Activated CD8-positive, alpha-beta memory T cell treated with anti-CD3 and anti-CD28 coated beads, Interleukin-2, amount 50 U/mL, for 4 hours (primary cell): Measurements from ENCODE around the gene MED6.
A peak's percentile ranks its signal among the peaks of the same experiment; 100 is the strongest.

Experiments used
- DNase-seq: peaks from one replicate; pipeline ENCODE4 v3.0.0-alpha.2; 2020

Gene MED6, protein sequence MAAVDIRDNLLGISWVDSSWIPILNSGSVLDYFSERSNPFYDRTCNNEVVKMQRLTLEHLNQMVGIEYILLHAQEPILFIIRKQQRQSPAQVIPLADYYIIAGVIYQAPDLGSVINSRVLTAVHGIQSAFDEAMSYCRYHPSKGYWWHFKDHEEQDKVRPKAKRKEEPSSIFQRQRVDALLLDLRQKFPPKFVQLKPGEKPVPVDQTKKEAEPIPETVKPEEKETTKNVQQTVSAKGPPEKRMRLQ

DNA sequence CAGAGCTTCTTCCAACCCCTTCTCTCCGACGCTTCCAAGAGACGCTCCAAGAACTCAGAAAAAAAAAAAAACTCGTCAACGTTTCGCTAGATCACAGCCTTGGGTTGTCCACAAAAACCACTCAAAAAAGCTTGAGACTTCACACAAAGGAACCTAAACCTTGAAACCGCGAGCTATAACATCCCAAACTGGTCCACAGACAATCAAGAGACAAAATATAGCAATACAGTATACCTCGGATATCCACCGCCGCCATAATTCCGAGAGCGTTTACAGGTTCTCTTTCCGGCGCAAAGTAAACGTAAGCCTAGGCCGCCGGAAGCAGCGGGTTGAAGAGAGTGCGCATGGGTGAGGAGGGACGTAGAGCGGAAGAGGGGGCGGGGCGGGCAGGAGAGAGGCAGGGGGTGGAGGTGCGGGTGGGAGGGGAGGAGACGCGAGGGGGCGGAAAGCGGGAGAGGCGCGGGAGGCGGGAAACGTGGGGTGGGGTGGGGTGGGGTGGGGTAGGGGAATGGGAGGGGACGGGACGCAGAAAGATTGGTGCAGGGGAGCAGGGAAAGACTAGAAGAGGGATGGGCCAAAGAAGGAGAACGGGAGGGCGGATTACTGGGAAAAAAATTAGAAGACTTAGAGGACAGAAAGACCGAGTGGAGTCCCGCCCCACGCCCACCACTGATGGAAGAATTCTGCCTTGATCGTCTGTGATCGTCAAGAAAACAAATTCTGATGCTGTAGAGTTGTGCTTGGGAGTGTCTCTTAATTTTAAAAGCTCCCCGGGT, at the start of gene MED6:
TSS of gene MED6 (minus strand) at position 274 of the 776 bp plus-strand sequence. CDS start at position 256, 18 bp downstream.
- DNase-seq, result peak; percentile 87

- no peak for DNase-seq
These were observed 49.3 kb upstream of the MED6 start for GRCh38 chr14:70649803-70650202.

DNA sequence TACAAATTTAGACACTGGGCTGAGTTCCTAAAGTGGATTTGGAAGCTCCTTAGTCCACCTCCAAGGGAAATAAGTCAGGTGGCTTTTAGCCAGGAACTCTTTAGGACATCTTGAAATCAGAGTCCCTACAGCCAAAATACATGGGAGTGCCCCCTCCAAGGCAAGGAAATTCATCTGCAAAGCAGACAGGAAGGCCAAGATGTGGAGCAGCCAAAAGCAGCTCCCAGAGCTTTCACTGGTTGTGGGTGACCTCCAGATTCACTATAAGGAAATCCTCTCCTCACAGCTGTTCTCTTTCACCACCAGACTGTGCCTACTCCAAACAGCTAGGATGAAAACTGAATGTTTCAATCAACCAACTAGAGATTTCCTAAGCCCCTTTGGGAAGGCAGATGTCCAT, 47.9 kb upstream of the MED6 start:
- DNase-seq, result no peak

- DNase-seq, result no peak
These were observed 46.2 kb upstream of the MED6 start for GRCh38 chr14:70646705-70647104.

DNA sequence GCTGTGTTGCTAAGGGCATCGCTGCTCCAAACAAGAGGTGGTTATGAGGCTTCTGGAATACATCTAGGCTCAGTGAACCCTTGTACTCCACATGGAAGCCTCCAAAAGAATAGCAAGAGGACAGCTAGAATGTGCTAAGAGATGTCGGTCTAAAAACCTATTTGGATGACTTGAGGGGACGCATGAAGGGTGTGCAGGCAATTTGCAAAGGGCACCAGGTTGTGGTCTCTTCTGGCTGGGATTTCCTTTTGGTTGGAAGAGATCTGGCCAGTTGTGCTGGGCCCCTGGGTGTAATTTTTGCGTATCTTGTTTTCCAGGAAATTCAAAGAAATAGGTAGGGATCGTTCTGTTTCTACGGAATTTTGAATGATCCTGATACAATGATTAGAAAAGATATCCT, 45.4 kb upstream of the MED6 start:
- no peak for DNase-seq

DNA sequence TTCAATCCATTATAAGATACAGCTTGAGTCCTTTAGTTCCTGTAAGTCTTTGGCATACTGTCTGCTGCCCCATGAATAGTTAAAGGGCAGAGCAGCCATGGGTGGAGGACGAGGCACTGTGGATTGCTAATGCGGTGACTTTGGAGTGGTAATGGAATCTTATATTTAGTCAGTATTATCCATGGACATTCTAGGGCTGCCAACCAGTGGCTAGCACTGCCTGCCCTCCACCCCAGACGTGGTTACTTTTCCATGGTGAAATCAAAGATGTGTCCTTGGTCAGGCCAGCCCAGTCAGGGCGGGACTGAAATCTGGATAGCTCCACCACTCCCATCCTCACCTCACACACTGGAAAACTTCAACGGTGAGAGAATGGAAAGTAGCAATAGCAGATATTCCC, 43.5 kb upstream of the MED6 start:
- no peak for DNase-seq

GRCh38 chr14:70642303-70643235, 42.1 kb upstream of the MED6 start:
- DNase-seq, result peak; percentile 30

DNA sequence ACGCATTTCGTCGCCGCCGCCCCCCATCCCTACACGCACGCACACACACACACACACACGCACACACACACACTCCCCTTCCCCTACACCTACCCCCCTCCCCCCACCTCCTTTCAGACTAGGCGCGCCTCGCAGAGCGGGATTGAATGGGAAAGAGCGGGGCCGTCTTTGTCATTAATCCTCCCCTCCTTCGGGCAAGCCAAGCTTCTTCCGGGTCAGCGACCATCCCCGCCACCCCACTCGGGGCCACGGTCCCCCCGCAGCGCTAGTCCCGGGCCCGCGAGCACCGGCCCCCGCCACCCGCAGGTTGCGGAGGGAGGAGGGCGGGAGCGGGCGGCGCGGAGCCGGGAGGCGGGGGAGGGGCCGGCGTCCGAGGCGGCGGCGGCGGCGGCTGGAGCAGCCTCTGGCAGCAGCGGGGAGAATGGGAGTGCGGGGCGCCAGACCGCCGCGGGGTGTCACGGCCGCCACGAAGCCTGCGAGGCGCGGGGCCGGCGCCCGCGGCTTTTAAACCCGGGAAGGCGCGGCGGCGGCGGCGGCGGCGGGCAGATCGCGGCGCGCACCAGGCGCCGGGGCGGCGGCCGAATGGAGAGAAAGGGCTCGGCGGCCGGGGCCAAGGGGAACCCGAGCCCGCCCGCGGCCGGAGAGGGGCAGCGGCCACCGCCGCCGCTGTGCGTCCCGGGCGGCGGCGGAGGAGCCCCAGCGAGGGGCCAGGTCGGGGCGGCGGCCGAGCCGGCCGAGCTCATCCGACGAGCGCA, 41.3 kb upstream of the MED6 start, which contains the start of gene TTC9:
TSS of gene TTC9 (plus strand) at position 369 of the 755 bp plus-strand sequence. CDS start at position 583, 214 bp downstream.
- DNase-seq, result peak; percentile 25

- peak; percentile 44 for DNase-seq
These were observed 40.6 kb upstream of the MED6 start for GRCh38 chr14:70640938-70641547.

DNA sequence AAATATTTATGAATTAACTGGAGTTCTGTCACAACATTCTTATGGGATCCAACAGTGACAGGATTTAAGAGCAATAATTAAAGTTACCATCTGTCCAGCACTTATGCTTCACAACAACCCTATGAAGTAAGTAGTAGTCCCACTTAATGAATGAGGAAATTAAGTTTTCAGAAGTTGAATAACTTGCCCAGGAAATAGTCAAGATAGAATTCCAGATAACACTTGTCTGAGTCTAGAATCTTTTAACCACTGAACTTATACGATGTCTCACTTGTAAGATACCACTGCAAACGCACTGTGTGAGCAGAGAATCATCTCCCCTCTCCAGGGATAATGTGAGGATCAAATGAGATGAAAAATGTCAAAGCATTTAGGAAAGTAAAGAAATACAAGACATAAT, 38.0 kb upstream of the MED6 start:
- DNase-seq, result no peak

- no peak for DNase-seq
These were observed 35.6 kb upstream of the MED6 start for GRCh38 chr14:70635971-70636595.

GRCh38 chr14:70631948-70632347, 31.5 kb upstream of the MED6 start:
- DNase-seq, result no peak

GRCh38 chr14:70624972-70625371, 24.5 kb upstream of the MED6 start:
- DNase-seq, result no peak

GRCh38 chr14:70622111-70622712, 21.8 kb upstream of the MED6 start:
- peak; percentile 50 for DNase-seq

DNA sequence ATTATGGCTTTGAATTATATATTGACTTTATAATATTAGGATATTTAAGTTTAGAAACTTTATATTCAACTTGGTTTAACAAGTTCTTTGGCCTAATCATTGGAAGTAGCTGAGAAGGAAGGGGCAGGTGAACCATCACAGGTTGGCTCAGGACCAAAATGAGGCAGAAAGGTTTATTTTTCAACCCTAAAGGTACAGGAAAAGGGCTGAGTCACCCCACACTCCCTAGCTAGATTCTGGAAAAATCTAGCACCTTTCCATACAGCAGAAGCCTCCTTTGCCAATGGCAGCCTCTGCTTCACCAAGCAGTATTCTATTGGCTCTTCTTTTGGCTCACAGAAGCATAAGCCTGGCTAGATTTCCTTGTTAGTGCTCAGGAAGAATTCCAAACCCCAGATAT, 19.3 kb upstream of the MED6 start:
- DNase-seq, result no peak

GRCh38 chr14:70618314-70618713, 17.9 kb upstream of the MED6 start:
- DNase-seq, result no peak

- no peak for DNase-seq
These were observed 16.2 kb upstream of the MED6 start for GRCh38 chr14:70616646-70617045.

DNA sequence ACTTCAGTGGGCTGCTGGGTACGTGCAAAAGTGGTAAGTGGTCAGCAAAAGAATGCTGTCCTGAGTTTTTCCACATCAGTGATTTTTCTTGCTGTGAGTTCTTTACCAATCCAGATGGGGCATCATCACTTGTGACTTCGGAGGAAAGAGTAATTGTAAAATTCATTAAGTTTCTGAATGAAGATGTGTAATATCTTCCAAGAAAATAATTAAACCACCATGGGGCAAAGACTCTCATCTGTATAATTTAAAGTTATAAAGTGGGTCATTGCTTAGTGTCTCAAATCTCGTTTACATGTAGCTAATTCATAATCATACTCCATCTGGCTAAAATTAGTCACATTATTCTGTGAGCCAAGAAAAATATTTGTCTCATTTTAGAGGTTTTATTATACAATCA, 10.8 kb upstream of the MED6 start:
- DNase-seq, result no peak

DNA sequence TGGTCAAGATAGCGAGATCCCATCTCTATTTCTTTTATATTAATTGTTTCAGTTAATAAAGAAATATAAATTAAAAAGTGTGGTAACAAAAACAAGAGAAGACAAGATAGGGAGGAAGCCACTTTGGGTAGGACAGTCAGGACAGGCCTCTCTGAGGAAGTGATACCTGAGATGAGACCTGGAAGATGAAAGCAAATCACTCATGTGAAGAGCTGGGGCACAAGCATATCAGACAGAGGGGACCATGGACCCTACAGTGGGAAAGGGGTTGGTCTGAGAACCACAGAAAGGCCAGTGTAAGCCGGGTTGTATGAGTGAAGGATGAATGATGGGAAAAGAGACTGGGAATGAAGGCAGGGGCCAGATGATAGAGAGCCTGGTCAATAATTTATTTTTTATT, 1.8 kb upstream of the MED6 start:
- DNase-seq, result no peak

- DNase-seq, result no peak
These were observed 707 bp upstream of the MED6 start for GRCh38 chr14:70601162-70601561.

DNA sequence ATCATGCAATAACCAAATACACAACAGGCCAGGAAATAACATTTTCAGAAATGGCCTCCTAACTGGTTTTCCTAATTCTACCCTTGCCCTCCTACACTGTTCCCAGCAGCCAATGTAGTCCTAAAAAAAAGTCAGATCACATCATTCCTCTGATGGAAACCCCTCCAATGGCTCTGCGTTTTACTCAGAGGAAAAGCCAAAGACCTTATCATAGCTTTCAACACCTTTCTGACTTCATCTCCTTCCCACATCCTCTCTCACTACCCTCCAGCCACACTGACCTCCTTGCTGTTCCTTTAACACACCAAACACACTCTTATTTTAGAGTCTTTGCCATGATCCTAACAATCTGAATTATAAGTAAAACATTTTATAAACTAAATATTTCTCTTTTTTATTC, 1.1 kb downstream of the MED6 start:
- DNase-seq, result no peak
